Breast epithelium (tissue), 4 donors: ENCODE measurements around the gene GP9. TPM values are rescaled to one million over a fixed set of nuclear protein-coding genes. Genes with fewer than 3 reads are reported as not detected.
"Not testable (repeated sequence)": the region's sequence is repeated elsewhere in the genome, so short reads cannot be mapped to it uniquely, and the experiment has no call there.

ENCODE experiments used
- DNase-seq, 2 donors: peaks; one replicate each; pipeline ENCODE4 v3.0.0-alpha.2; 2019; ENCODE audit warnings: low spot score in 2 of 2
- H3K27ac ChIP-seq, 2 donors: fragments of 200-600 bp; sonication (generic) in 1 of 2; one replicate each; pipeline ENCODE4 v1.5.1; 2016 to 2019; ENCODE audit warnings: mild to moderate bottlenecking in 1 of 2
- H3K27me3 ChIP-seq, 2 donors: fragments of 200-600 bp; sonication (generic) in 1 of 2; one replicate each; pipeline versions ENCODE4 v1.5.1 to v1.6.0; 2017 to 2019; ENCODE audit warnings: control low read depth in 1 of 2, mild to moderate bottlenecking in 1 of 2
- H3K36me3 ChIP-seq: fragments of 200-600 bp; one replicate; pipeline ENCODE4 v1.5.1; 2019
- H3K4me1 ChIP-seq, 2 donors: fragments of 200-600 bp; sonication (generic); one replicate each; pipeline ENCODE4 v1.5.1; 2016 to 2019; ENCODE audit warnings: control low read depth in 1 of 2
- H3K4me3 ChIP-seq, 3 donors: fragments of 200-600 bp; sonication (generic); 1 replicate in 2 of 3; 2 replicates in 1 of 3; pipeline ENCODE4 v1.5.1; 2016 to 2019; ENCODE audit warnings: mild to moderate bottlenecking in 3 of 3, moderate library complexity in 2 of 3
- H3K9me3 ChIP-seq, 2 donors: fragments of 200-600 bp; sonication (generic) in 1 of 2; one replicate each; pipeline ENCODE4 v1.5.1; 2016 to 2019; ENCODE audit warnings: control low read depth in 1 of 2
- CTCF ChIP-seq, 3 donors: fragments of 450-650 bp; IDR thresholded peaks; one replicate each; pipeline ENCODE4 v1.5.1; 2016 to 2017; ENCODE audit warnings: antibody characterized with exemption in 3 of 3, mild to moderate bottlenecking in 3 of 3, moderate library complexity in 3 of 3
- POLR2A ChIP-seq: fragments of 450-650 bp; IDR thresholded peaks from one replicate; pipeline ENCODE4 v1.6.1; 2016; ENCODE audit warnings: antibody characterized with exemption, mild to moderate bottlenecking, moderate library complexity
- POLR2AphosphoS5 ChIP-seq, 3 donors: sonication (generic); formaldehyde crosslinking; IDR thresholded peaks; one replicate each; pipeline ENCODE4 v1.6.1; 2017; ENCODE audit warnings: antibody characterized with exemption in 3 of 3
- intact Hi-C: fragments of 100-400 bp; cut with DNase I; formaldehyde crosslinking; loops from one replicate; pipeline ENCODE4 v1.15.1; 2023; ENCODE audit warnings: low total_unique reads
- total RNA-seq, 3 donors: library from RNA; depleted of rRNA; stranded (reverse); fragments of >200 nt; gene quantifications; one replicate each; pipeline ENCODE4 v1.1.0, GENCODE V29; 2016

GP9 gene
- total RNA-seq, 3 donors from 2014 or later: 0.48 TPM; not detected in 2

DNA sequence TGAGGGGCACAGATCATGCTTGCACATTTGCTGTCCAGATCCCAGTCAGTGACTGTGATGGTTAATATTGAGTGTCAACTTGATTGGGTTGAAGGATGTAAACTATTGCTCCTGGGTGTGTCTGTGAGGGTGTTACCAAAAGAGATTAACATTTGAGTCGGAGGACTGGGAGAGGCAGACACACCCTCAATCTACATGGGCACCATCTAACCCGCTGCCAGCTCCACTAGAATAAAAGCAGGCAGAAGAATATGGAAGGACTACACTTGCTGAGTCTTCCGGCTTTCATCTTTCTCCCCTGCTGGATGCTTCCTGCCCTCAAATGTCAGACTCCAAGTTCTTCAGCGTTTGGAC is 5.1 kb downstream of the GP9 start:
- TF ChIP-seq POLR2A (no peak), CTCF (IDR thresholded peaks at IDR 0.05) (no peak), POLR2AphosphoS5 (IDR thresholded peaks at IDR 0.05) (no peak)
- intact Hi-C loops: no loop called here
- Histone ChIP-seq H3K9me3 (no peaks in the 10 kb centered on the region), H3K27ac (no peak overlapping the region), H3K36me3 (no peaks in the 10 kb centered on the region), H3K4me3 (no peak overlapping the region), H3K27me3 (no peaks in the 10 kb centered on the region), H3K4me1 (no peaks in the 10 kb centered on the region)
- DNase-seq: no peak

GRCh38 chr3:129067719-129068118 is 7.1 kb downstream of the GP9 start:
- H3K4me3 ChIP-seq, intact Hi-C loops, DNase-seq, H3K36me3 ChIP-seq, H3K4me1 ChIP-seq, H3K27ac ChIP-seq, H3K9me3 ChIP-seq, H3K27me3 ChIP-seq: not testable (repeated sequence)
- peak in 1 of 3 donors; percentile 17 for TF ChIP-seq CTCF (IDR thresholded peaks at IDR 0.05)

DNA sequence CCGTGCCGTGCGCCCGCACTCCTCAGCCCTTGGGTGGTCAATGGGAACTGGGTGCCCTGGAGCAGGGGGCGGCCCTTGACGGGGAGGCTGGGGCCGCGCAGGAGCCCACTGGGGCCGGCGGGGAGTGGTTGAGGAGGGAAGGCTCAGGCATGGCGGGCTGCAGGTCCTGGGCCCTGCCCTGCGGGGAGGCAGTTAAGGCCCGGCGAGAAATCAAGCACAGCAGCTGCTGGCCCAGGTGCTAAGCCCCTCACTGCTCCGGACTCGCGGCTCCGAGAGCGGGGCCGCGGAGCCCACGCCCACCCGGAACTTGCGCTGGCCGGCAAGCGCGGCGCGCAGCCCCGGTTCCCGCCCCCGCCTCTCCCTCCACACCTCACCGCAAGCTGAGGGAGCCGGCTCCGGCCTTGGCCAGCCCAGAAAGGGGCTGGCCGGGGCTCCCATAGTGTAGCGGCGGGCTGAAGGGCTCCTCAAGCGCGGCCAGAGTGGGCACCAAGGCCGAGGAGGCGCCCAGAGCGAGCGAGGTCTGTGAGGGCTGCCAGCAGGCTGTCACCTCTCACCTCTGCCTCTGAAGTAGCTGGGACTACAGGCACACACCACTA is 7.8 kb downstream of the GP9 start:
- no peak for DNase-seq
- Histone ChIP-seq H3K4me1 (no peaks in the 10 kb centered on the region), H3K27me3 (no peaks in the 10 kb centered on the region), H3K27ac (peak overlapping the region; percentile 21 to 22), H3K36me3 (no peaks in the 10 kb centered on the region), H3K9me3 (no peaks in the 10 kb centered on the region), H3K4me3 (peak overlapping the region; percentile 23 to 59 (median 47))
- TF ChIP-seq POLR2A (no peak), POLR2AphosphoS5 (IDR thresholded peaks at IDR 0.05) (no peak), CTCF (IDR thresholded peaks at IDR 0.05) (no peak)
- intact Hi-C loops: no loop called here

GRCh38 chr3:129069313-129070085 is 8.9 kb downstream of the GP9 start:
- DNase-seq, H3K27me3 ChIP-seq, H3K9me3 ChIP-seq, intact Hi-C loops, H3K27ac ChIP-seq, H3K36me3 ChIP-seq, H3K4me3 ChIP-seq, H3K4me1 ChIP-seq: not testable (repeated sequence)

DNA sequence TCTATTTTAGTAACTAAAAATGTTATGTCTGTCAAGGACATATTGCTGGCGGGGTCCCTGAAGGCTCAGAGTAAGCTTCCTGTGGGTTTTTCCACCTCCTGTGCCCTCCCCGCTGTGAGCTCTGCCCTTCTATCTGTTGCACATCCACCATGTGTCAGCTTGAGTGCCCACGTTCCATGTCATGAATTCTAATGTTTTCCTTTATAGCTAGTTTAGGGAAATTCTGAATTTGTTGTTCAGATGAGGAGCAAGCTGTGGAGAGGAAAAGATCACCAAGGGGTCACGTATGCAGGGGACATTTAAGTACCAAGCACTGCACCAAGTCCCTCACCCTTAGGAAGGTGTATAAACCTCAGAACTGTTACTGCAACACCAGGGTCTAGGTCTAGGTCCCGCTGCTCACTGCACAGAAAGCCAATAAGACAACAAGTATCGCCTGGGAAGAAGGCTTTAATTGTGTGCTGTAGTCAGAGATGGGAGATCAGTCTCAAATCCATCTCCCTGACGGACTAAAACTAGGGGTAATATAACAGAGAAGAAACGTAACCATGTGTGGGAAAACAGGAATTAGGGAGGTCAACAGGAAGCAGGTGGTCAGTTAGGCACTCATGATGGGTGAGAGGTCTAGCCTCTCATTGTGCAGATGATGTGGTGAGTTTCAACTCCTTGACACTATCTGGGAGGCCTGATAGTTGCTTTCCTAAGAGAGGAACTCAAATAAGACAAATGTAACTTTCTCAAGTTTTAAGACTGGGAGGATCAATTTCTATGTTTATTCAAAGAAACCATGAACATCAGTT is 9.7 kb downstream of the GP9 start:
- Histone ChIP-seq H3K9me3 (no peaks in the 10 kb centered on the region), H3K4me1 (no peaks in the 10 kb centered on the region), H3K36me3 (no peaks in the 10 kb centered on the region), H3K4me3 (no peak overlapping the region), H3K27me3 (no peaks in the 10 kb centered on the region), H3K27ac (no peak overlapping the region)
- intact Hi-C loops: no loop called here
- no peak for DNase-seq
- TF ChIP-seq POLR2AphosphoS5 (IDR thresholded peaks at IDR 0.05): no peak
- TF ChIP-seq POLR2A: no peak
- no peak for TF ChIP-seq CTCF (IDR thresholded peaks at IDR 0.05)
